PC-9 (cell line): ENCODE measurements around the gene SYNE1. TPM values are rescaled to one million over a fixed set of nuclear protein-coding genes. Genes with fewer than 3 reads are reported as not detected.

Source experiments
- BruUV-seq: library from RNA; stranded (reverse); fragments of 400-500 nt; replicated peaks from 2 replicates; lab custom pipeline; 2021; lab: Mats Ljungman, UMichigan
- CTCF ChIA-PET: fragments of 300-600 bp; sonication (Branson Sonifier 250); formaldehyde crosslinking; loops from one replicate; lab custom pipeline; 2022; ENCODE audit warnings: antibody characterized with exemption; lab: Charles Lee
- POLR2A ChIA-PET: fragments of 300-600 bp; sonication (Branson Sonifier 250); formaldehyde crosslinking; loops from one replicate; lab custom pipeline; 2022; ENCODE audit warnings: antibody characterized with exemption; ENCODE audit not compliant: unreplicated experiment; lab: Charles Lee
- DNase-seq, 2 experiments: peaks; one replicate each; pipeline versions ENCODE4 v3.0.0 to v3.0.0-alpha.2; 2015 to 2022; ENCODE audit warnings: mixed read lengths in 1 of 2
- H2AFZ ChIP-seq: fragments of 200-600 bp; sonication (generic); 2 replicates; pipeline ENCODE4 v1.8.1; 2017; ENCODE audit warnings: antibody characterized with exemption
- H3F3A ChIP-seq: fragments of 200-600 bp; sonication (generic); 2 replicates; pipeline ENCODE4 v1.8.1; 2017; ENCODE audit warnings: antibody characterized with exemption, mild to moderate bottlenecking, low read depth; ENCODE audit not compliant: insufficient read depth
- H3K27ac ChIP-seq: fragments of 200-600 bp; sonication (generic); 2 replicates; pipeline ENCODE4 v1.6.1; 2016; ENCODE audit warnings: mixed run types
- H3K27me3 ChIP-seq: fragments of 200-600 bp; sonication (generic); 2 replicates; pipeline ENCODE4 v1.6.1; 2016; ENCODE audit warnings: low read depth, mixed run types; ENCODE audit not compliant: insufficient read depth
- H3K36me3 ChIP-seq: fragments of 200-600 bp; sonication (generic); 2 replicates; pipeline ENCODE4 v1.6.1; 2016; ENCODE audit warnings: low read depth, mixed run types
- H3K4me1 ChIP-seq: fragments of 200-600 bp; sonication (generic); replicated peaks from 2 replicates; pipeline ENCODE4 v1.6.1; 2016; ENCODE audit warnings: mixed run types; ENCODE audit not compliant: insufficient read depth
- H3K4me2 ChIP-seq: fragments of 200-600 bp; sonication (generic); 2 replicates; pipeline ENCODE4 v1.6.1; 2017; ENCODE audit warnings: mixed run types
- H3K4me3 ChIP-seq: fragments of 200-600 bp; sonication (generic); 2 replicates; pipeline ENCODE4 v1.6.1; 2016; ENCODE audit warnings: mixed run types
- H3K79me2 ChIP-seq: fragments of 200-600 bp; sonication (generic); 2 replicates; pipeline ENCODE4 v1.6.1; 2017; ENCODE audit warnings: low read depth, mixed run types
- H3K9me2 ChIP-seq: fragments of 200-600 bp; sonication (generic); 2 replicates; pipeline ENCODE4 v1.8.1; 2017; ENCODE audit warnings: mild to moderate bottlenecking; ENCODE audit not compliant: insufficient read depth
- H3K9me3 ChIP-seq: fragments of 200-600 bp; sonication (generic); 2 replicates; pipeline ENCODE4 v1.8.1; 2016; ENCODE audit warnings: low read depth; ENCODE audit not compliant: insufficient read depth
- H4K20me1 ChIP-seq: fragments of 200-600 bp; sonication (generic); 2 replicates; pipeline ENCODE4 v1.8.1; 2017; ENCODE audit not compliant: insufficient read depth
- EZH2 ChIP-seq: fragments of 200-600 bp; sonication (generic); IDR thresholded peaks from 2 replicates; pipeline ENCODE4 v1.8.0; 2017; ENCODE audit warnings: antibody characterized with exemption, low read depth
- intact Hi-C: fragments of 100-400 bp; cut with micrococcal nuclease; formaldehyde crosslinking; loops from one replicate; pipeline ENCODE4 v1.10.0; 2022; ENCODE audit not compliant: unreplicated experiment
- total RNA-seq: library from RNA; stranded (reverse); gene quantifications from 2 replicates; pipeline ENCODE4 v1.2.3, GENCODE V29; 2021
- TF ChIP-seq, protein P1 (sequence below): fragments of 200-600 bp; sonication (generic); conservative IDR thresholded peaks from 2 replicates; pipeline ENCODE4 v1.6.1; 2017; ENCODE audit warnings: mixed run types, antibody characterized with exemption, mild to moderate bottlenecking, moderate library complexity

The SYNE1 gene
- total RNA-seq, 1 experiment from 2014 or later = 13.4 TPM

DNA sequence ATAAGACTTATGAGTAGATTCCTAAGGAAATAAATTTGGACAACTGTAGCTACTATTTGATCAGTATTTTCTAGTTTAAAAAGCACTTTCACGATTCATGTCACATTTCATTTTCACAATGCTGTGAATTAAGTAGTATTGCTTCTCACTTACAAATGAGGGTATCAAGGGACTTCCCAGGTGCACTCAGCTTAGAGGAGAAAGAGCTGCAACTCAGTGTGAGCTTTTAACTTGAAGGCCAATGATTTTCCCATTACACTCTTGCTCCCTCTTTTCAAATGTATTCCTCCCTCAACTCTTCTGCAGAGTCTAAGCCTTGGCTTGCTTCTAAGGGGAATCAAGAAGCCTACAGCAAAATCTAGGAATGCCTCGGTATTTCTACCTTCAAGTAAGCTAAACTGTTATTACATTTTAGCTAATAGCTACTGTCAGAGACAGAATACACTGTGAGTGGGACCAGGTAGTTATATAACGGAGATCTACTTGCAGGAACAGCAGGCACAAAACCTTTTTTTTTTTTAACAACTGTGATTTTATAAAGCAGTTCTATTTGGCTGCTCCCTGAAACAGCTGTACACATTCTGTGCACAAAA lies 339.0 kb downstream of the SYNE1 start:
- H3K4me2 ChIP-seq = no peak overlapping the region
- intact Hi-C loops = no loop called here
- H3K9me2 ChIP-seq = no peaks in the 10 kb centered on the region
- no peak for TF ChIP-seq EZH2
- TF ChIP-seq, protein P1, sequence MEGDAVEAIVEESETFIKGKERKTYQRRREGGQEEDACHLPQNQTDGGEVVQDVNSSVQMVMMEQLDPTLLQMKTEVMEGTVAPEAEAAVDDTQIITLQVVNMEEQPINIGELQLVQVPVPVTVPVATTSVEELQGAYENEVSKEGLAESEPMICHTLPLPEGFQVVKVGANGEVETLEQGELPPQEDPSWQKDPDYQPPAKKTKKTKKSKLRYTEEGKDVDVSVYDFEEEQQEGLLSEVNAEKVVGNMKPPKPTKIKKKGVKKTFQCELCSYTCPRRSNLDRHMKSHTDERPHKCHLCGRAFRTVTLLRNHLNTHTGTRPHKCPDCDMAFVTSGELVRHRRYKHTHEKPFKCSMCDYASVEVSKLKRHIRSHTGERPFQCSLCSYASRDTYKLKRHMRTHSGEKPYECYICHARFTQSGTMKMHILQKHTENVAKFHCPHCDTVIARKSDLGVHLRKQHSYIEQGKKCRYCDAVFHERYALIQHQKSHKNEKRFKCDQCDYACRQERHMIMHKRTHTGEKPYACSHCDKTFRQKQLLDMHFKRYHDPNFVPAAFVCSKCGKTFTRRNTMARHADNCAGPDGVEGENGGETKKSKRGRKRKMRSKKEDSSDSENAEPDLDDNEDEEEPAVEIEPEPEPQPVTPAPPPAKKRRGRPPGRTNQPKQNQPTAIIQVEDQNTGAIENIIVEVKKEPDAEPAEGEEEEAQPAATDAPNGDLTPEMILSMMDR = no peak
- H3K27ac ChIP-seq = no peak overlapping the region
- no peaks in the 10 kb centered on the region for H4K20me1 ChIP-seq
- H3K9me3 ChIP-seq = no peaks in the 10 kb centered on the region
- no peaks in the 10 kb centered on the region for H3K79me2 ChIP-seq
- no peaks in the 10 kb centered on the region for H3K36me3 ChIP-seq
- DNase-seq = no peak
- no peaks in the 10 kb centered on the region for H3K27me3 ChIP-seq
- no peaks in the 10 kb centered on the region for H3F3A ChIP-seq
- H2AFZ ChIP-seq = no peak overlapping the region
- H3K4me1 ChIP-seq = no peaks in the 10 kb centered on the region
- CTCF ChIA-PET = no interaction called here
- no peak overlapping the region for H3K4me3 ChIP-seq
- BruUV-seq = no TSS peak
- POLR2A ChIA-PET = interaction anchor here (0.6 kb wide), 1 partner anchor 771 kb away, joined by 9 read pairs; no protein-coding TSS in a partner anchor

DNA sequence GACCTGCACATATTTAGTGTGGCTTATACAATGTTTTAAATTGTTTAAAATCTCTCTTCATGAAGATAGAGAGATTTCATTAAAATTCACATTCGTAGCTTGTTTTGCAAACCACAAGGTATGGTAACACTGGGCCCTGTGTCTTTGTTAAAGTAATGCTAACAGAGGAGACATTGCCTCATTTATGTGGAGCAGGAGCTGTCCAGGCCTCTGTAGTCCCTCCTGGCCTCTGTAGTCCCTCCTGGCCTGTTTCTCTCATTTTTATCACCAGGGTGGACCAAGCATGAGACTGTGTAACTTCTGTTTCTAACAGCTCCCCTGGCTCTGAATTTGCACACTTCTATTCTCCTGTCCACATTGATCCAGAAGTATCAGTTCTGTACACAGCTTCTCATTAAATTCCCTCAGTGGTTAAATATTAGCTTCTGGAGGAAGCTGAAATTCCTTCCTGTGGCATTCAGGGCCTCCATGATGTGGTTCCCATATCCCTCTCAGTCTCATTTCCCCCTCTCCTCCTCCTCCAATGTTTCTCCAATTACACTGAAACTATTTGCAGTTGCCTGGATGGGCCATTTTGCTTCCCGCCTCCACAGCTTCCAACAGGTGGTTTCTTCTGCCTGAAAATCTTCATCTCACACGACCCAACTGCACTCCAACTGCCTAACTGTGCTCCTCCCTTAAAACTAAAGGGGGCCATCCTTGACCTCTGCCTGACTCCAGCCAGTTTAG lies 340.4 kb downstream of the SYNE1 start:
- no peak overlapping the region for H3K4me3 ChIP-seq
- no peak overlapping the region for H3K27ac ChIP-seq
- ChIA-PET POLR2A (interaction anchor here (0.6 kb wide), 1 partner anchor 255 kb away, joined by 13 read pairs; no protein-coding TSS in a partner anchor), CTCF (no interaction called here)
- TF ChIP-seq EZH2 = no peak
- TF ChIP-seq, protein P1 = no peak
- intact Hi-C loops = no loop called here
- no peak overlapping the region for H3K4me2 ChIP-seq
- no TSS peak for BruUV-seq
- no peaks in the 10 kb centered on the region for H3K9me2 ChIP-seq
- no peaks in the 10 kb centered on the region for H3K4me1 ChIP-seq
- H3F3A ChIP-seq = no peaks in the 10 kb centered on the region
- H3K27me3 ChIP-seq = no peaks in the 10 kb centered on the region
- H3K36me3 ChIP-seq = no peaks in the 10 kb centered on the region
- H2AFZ ChIP-seq = no peak overlapping the region
- no peak for DNase-seq
- H4K20me1 ChIP-seq = no peaks in the 10 kb centered on the region
- no peaks in the 10 kb centered on the region for H3K79me2 ChIP-seq
- no peaks in the 10 kb centered on the region for H3K9me3 ChIP-seq

DNA sequence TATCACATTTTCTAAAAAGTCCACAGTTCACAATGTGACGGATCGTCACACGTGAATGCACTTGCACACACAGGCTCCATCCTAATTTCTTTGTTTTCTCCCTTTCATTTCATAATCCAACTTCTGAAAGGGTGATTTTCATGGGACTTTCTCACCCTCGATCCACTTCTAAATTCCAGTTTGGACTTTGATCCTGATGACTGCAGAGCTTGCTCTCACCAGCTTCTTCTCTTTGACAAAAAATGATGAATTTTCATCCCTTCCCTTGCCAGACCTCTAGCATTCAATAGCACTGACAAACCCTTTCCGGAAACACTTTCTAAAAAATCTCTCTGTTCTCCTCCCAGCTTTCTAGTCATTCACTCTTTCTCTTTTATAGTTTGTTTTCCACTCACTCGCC lies 341.2 kb downstream of the SYNE1 start:
- TF ChIP-seq EZH2 = no peak
- TF ChIP-seq, protein P1 = no peak
- Histone ChIP-seq H3K4me3 (no peak overlapping the region), H2AFZ (no peak overlapping the region), H3K36me3 (no peaks in the 10 kb centered on the region), H3K4me2 (no peak overlapping the region), H3K79me2 (no peaks in the 10 kb centered on the region), H3F3A (no peaks in the 10 kb centered on the region), H3K9me3 (no peaks in the 10 kb centered on the region), H3K9me2 (no peaks in the 10 kb centered on the region), H3K4me1 (no peaks in the 10 kb centered on the region), H3K27me3 (no peaks in the 10 kb centered on the region), H3K27ac (no peak overlapping the region), H4K20me1 (no peaks in the 10 kb centered on the region)
- intact Hi-C loops = no loop called here
- DNase-seq = no peak
- POLR2A ChIA-PET = no interaction called here
- no TSS peak for BruUV-seq
- CTCF ChIA-PET = no interaction called here
